ENCODE measurements around the gene ICE2.

DNA sequence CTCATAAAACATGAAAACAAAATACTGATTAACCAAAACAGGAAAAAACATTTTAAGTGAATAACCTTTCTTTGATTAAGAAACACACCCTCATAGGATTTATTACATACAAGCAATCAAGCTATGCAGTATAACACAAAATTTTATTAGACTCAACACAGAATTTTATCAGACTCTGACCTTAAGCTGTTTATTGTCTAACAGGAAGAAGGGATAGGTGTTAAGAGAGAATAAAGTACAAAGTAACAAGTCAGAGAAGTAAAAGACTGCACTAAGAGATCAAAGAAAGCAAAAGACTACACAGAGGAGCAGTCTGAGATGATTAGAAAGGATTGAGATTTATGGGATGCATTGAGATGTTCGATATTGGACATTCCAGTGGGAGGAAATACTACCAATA is 37.6 kb downstream of the ICE2 start:
- TF ChIP-seq ARNT (IDR thresholded peaks at IDR 0.05) (no peak), BHLHE40 (IDR thresholded peaks at IDR 0.05; ENCODE audit: borderline replicate concordance) (no peak), FOXM1 (IDR thresholded peaks at IDR 0.05; ENCODE audit: borderline replicate concordance) (no peak), ZNF384 (IDR thresholded peaks at IDR 0.05) (no peak), NFRKB (IDR thresholded peaks at IDR 0.05) (no peak), SUZ12 (IDR thresholded peaks at IDR 0.05) (no peak), SP1 (IDR thresholded peaks at IDR 0.05) (no peak), HDGF (IDR thresholded peaks at IDR 0.05; ENCODE audit: borderline replicate concordance) (no peak)
- TF ChIP-seq, protein P1, sequence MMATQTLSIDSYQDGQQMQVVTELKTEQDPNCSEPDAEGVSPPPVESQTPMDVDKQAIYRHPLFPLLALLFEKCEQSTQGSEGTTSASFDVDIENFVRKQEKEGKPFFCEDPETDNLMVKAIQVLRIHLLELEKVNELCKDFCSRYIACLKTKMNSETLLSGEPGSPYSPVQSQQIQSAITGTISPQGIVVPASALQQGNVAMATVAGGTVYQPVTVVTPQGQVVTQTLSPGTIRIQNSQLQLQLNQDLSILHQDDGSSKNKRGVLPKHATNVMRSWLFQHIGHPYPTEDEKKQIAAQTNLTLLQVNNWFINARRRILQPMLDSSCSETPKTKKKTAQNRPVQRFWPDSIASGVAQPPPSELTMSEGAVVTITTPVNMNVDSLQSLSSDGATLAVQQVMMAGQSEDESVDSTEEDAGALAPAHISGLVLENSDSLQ (IDR thresholded peaks at IDR 0.05) = no peak

Data from HEK293T (cell line).